ENCODE results near the gene PTPN3.

DNA sequence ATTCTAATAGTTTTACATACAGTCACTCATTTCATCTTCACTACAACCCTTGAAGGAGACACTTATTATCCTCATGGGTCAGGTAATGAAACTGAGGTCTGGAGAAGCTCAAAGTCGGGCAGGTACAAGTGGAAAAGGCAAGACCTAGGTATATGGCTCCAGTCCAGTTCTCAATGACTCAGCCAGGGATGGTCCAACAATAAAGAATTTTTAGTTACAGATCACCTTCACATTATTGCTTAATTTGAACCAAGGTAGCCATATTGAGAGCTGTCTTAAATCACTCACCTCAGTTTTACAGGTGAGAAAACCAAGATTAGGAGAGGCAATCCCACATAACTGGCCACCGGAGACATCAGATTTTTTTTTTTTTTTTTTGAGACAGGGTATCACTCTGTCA lies 55.4 kb downstream of the PTPN3 start:
- TF ChIP-seq ESRRA (IDR thresholded peaks at IDR 0.05; ENCODE audit: borderline replicate concordance, low read depth) (no peak), GTF2E2 (tag; IDR thresholded peaks at IDR 0.05) (no peak)
